Gastrocnemius medialis (tissue), 4 donors: ENCODE results near the gene VWA8. TPM values are rescaled to one million over a fixed set of nuclear protein-coding genes. Genes with fewer than 3 reads are reported as not detected.
"Not testable (repeated sequence)": the region's sequence is repeated elsewhere in the genome, so short reads cannot be mapped to it uniquely, and the experiment has no call there.

Experiments used
- ATAC-seq, 2 donors: fragments of 150-250 bp; one replicate each; pipeline ENCODE4 v1.9.1; 2016
- DNase-seq, 2 donors: peaks; one replicate each; pipeline ENCODE4 v3.0.0-alpha.2; 2019
- H3K27ac ChIP-seq, 4 donors: fragments of 200-600 bp; sonication (generic); 1 replicate in 1 of 4; 2 replicates in 3 of 4; pipeline ENCODE4 v1.5.1; 2016 to 2018; ENCODE audit warnings: mild to moderate bottlenecking in 2 of 4, moderate library complexity in 1 of 4
- H3K27me3 ChIP-seq, 3 donors: fragments of 200-600 bp; sonication (generic) in 2 of 3; 1 replicate in 1 of 3; 2 replicates in 2 of 3; pipeline versions ENCODE4 v1.5.1 to v1.6.0; 2016 to 2019; ENCODE audit warnings: mild to moderate bottlenecking in 1 of 3, moderate library complexity in 1 of 3
- H3K36me3 ChIP-seq, 2 donors: fragments of 200-600 bp; sonication (generic) in 1 of 2; one replicate each; pipeline ENCODE4 v1.5.1; 2017 to 2018
- H3K4me1 ChIP-seq, 2 donors: fragments of 200-600 bp; sonication (generic) in 1 of 2; one replicate each; pipeline ENCODE4 v1.5.1; 2016 to 2017; ENCODE audit warnings: mild to moderate bottlenecking in 2 of 2
- H3K4me3 ChIP-seq, 4 donors: fragments of 200-600 bp; sonication (generic) in 3 of 4; 1 replicate in 1 of 4; 2 replicates in 3 of 4; pipeline ENCODE4 v1.5.1; 2016 to 2019; ENCODE audit warnings: mild to moderate bottlenecking in 2 of 4
- H3K9me3 ChIP-seq, 3 donors: fragments of 200-600 bp; sonication (generic) in 2 of 3; 1 replicate in 1 of 3; 2 replicates in 2 of 3; pipeline ENCODE4 v1.5.1; 2016 to 2019
- CTCF ChIP-seq, 5 experiments: fragments of 450-650 bp in 3 of 5; fragments of 200-600 bp in 2 of 5; sonication (generic) in 2 of 5; IDR thresholded peaks in 4 of 5; conservative IDR thresholded peaks in 1 of 5; 1 replicate in 4 of 5; 2 replicates in 1 of 5; pipeline ENCODE4 v1.5.1; 2016 to 2019; ENCODE audit warnings: antibody characterized with exemption in 5 of 5, mild to moderate bottlenecking in 3 of 5, moderate library complexity in 3 of 5
- POLR2A ChIP-seq, 2 donors: fragments of 450-650 bp; IDR thresholded peaks; one replicate each; pipeline ENCODE4 v1.6.1; 2017; ENCODE audit warnings: antibody characterized with exemption in 2 of 2, mild to moderate bottlenecking in 2 of 2, moderate library complexity in 2 of 2
- in situ Hi-C, 4 donors: fragments of 200-750 bp; cut with MboI; loops; one replicate each; pipeline versions ENCODE4 v1.15.0 to v1.8.0; 2017; ENCODE audit warnings: low sequenced_read_pairs in 4 of 4
- intact Hi-C: fragments of 100-400 bp; cut with DNase I; formaldehyde crosslinking; loops from one replicate; pipeline ENCODE4 v1.15.1; 2023; ENCODE audit warnings: low total_unique reads
- total RNA-seq, 4 donors: library from RNA; depleted of rRNA; stranded (reverse); fragments of >200 nt; gene quantifications; one replicate each; pipeline versions ENCODE4 v1.1.0 to v1.2.3, GENCODE V29; 2016

VWA8 gene
- total RNA-seq, 4 donors from 2014 or later: 24.7 to 37.9 (median 29.7) TPM

GRCh38 chr13:41955605-41956004 is 5.3 kb downstream of the VWA8 start:
- Histone ChIP-seq H3K27ac (peak overlapping the region; percentile 3 to 90 (median 70)), H3K9me3 (no peaks in the 10 kb centered on the region), H3K36me3 (no peaks in the 10 kb centered on the region), H3K27me3 (no peaks in the 10 kb centered on the region), H3K4me3 (peak overlapping the region in 1 of 4 donors; percentile 2), H3K4me1 (peaks cover 51 to 58% of the 10 kb centered on the region in 2 donors)
- in situ Hi-C loops (no loop called here), intact Hi-C loops (no loop called here)
- ATAC-seq (peak in 1 of 2 donors; percentile 66), DNase-seq (peak in 1 of 2 donors; percentile 60)
- no peak for TF ChIP-seq POLR2A (IDR thresholded peaks at IDR 0.05)
- TF ChIP-seq CTCF (IDR thresholded peaks at IDR 0.05 in 4 of 5, conservative IDR thresholded peaks at IDR 0.05 in 1 of 5): no peak

- DNase-seq (no peak), ATAC-seq (no peak)
- H3K27me3 ChIP-seq: no peaks in the 10 kb centered on the region
- H3K4me1 ChIP-seq: peaks cover 46 to 57% of the 10 kb centered on the region in 2 donors
- H3K4me3 ChIP-seq: no peak overlapping the region
- TF ChIP-seq POLR2A (IDR thresholded peaks at IDR 0.05) (no peak), CTCF (IDR thresholded peaks at IDR 0.05 in 4 of 5, conservative IDR thresholded peaks at IDR 0.05 in 1 of 5) (no peak)
- no peaks in the 10 kb centered on the region for H3K9me3 ChIP-seq
- no peaks in the 10 kb centered on the region for H3K36me3 ChIP-seq
- H3K27ac ChIP-seq: peak overlapping the region in 3 of 4 donors; percentile 62 to 90 (median 69)
- intact Hi-C loops: no loop called here
- in situ Hi-C loops: no loop called here
These were observed 6.7 kb downstream of the VWA8 start for GRCh38 chr13:41954226-41954625.

- Histone ChIP-seq H3K4me3 (no peak overlapping the region), H3K4me1 (peaks cover 43 to 50% of the 10 kb centered on the region in 2 donors), H3K27ac (peak overlapping the region; percentile 40 to 90 (median 66)), H3K27me3 (no peaks in the 10 kb centered on the region), H3K9me3 (no peaks in the 10 kb centered on the region), H3K36me3 (no peaks in the 10 kb centered on the region)
- intact Hi-C loops (no loop called here), in situ Hi-C loops (no loop called here)
- DNase-seq (no peak), ATAC-seq (no peak)
- TF ChIP-seq CTCF (IDR thresholded peaks at IDR 0.05 in 4 of 5, conservative IDR thresholded peaks at IDR 0.05 in 1 of 5) (no peak), POLR2A (IDR thresholded peaks at IDR 0.05) (no peak)
These were observed 8.2 kb downstream of the VWA8 start for GRCh38 chr13:41952749-41953148.

- H3K27ac ChIP-seq, H3K36me3 ChIP-seq, in situ Hi-C loops, intact Hi-C loops, H3K4me3 ChIP-seq, DNase-seq, ATAC-seq, H3K9me3 ChIP-seq, H3K27me3 ChIP-seq: not testable (repeated sequence)
- peaks cover 24 to 25% of the 10 kb centered on the region in 2 donors for H3K4me1 ChIP-seq
These were observed 11.8 kb downstream of the VWA8 start for GRCh38 chr13:41949104-41949503.

- intact Hi-C loops: no loop called here
- Histone ChIP-seq H3K36me3 (no peaks in the 10 kb centered on the region), H3K27ac (no peak overlapping the region), H3K27me3 (no peaks in the 10 kb centered on the region), H3K9me3 (peaks cover 0 to 3% (median 0%) of the 10 kb centered on the region in 3 donors), H3K4me3 (no peak overlapping the region), H3K4me1 (peaks cover 7 to 20% of the 10 kb centered on the region in 2 donors)
- in situ Hi-C loops: no loop called here
- TF ChIP-seq POLR2A (IDR thresholded peaks at IDR 0.05) (no peak), CTCF (IDR thresholded peaks at IDR 0.05 in 4 of 5, conservative IDR thresholded peaks at IDR 0.05 in 1 of 5) (no peak)
- ATAC-seq (no peak), DNase-seq (no peak)
These were observed 15.0 kb downstream of the VWA8 start for GRCh38 chr13:41945926-41946325.
